ENCODE results near the gene PKNOX2.

Gene PKNOX2

GRCh38 chr11:125426818-125427528 lies 262.4 kb downstream of the PKNOX2 start:
- DNase-seq, result no peak

GRCh38 chr11:125428486-125429173 lies 264.1 kb downstream of the PKNOX2 start:
- no peak for DNase-seq

- DNase-seq, result no peak
These were observed 264.7 kb downstream of the PKNOX2 start for GRCh38 chr11:125429174-125429707.

GRCh38 chr11:125429807-125430678 lies 265.5 kb downstream of the PKNOX2 start:
- DNase-seq, result no peak

- DNase-seq, result no peak
These were observed 266.5 kb downstream of the PKNOX2 start for GRCh38 chr11:125431009-125431408.

- DNase-seq, result no peak
These were observed 266.9 kb downstream of the PKNOX2 start for GRCh38 chr11:125431481-125431880.

- DNase-seq, result no peak
These were observed 269.0 kb downstream of the PKNOX2 start for GRCh38 chr11:125433454-125434121.

- DNase-seq, result no peak
These were observed 271.1 kb downstream of the PKNOX2 start for GRCh38 chr11:125435461-125436238.

- DNase-seq, result no peak
These were observed 277.3 kb downstream of the PKNOX2 start for GRCh38 chr11:125441648-125442410.

GRCh38 chr11:125442946-125443345 lies 278.4 kb downstream of the PKNOX2 start:
- no peak for DNase-seq

- DNase-seq, result no peak
These were observed 279.3 kb downstream of the PKNOX2 start for GRCh38 chr11:125443767-125444311.

GRCh38 chr11:125445731-125446130 lies 281.2 kb downstream of the PKNOX2 start:
- no peak for DNase-seq

- no peak for DNase-seq
These were observed 281.7 kb downstream of the PKNOX2 start for GRCh38 chr11:125446279-125446678.

- no peak for DNase-seq
These were observed 283.2 kb downstream of the PKNOX2 start for GRCh38 chr11:125447721-125448120.

GRCh38 chr11:125448136-125448535 lies 283.6 kb downstream of the PKNOX2 start:
- DNase-seq, result no peak

GRCh38 chr11:125449565-125449964 lies 285.0 kb downstream of the PKNOX2 start:
- DNase-seq, result no peak

GRCh38 chr11:125451400-125452124 lies 287.0 kb downstream of the PKNOX2 start:
- no peak for DNase-seq

- DNase-seq, result no peak
These were observed 287.5 kb downstream of the PKNOX2 start for GRCh38 chr11:125452125-125452470.

GRCh38 chr11:125454047-125454446 lies 289.5 kb downstream of the PKNOX2 start:
- no peak for DNase-seq

- no peak for DNase-seq
These were observed 291.3 kb downstream of the PKNOX2 start for GRCh38 chr11:125455851-125456250.
